ENCODE measurements around the gene PIAS1.
A peak's percentile ranks its signal among the peaks of the same experiment; 100 is the strongest.
"Not testable (repeated sequence)": the region's sequence is repeated elsewhere in the genome, so short reads cannot be mapped to it uniquely, and the experiment has no call there.

PIAS1 gene

DNA sequence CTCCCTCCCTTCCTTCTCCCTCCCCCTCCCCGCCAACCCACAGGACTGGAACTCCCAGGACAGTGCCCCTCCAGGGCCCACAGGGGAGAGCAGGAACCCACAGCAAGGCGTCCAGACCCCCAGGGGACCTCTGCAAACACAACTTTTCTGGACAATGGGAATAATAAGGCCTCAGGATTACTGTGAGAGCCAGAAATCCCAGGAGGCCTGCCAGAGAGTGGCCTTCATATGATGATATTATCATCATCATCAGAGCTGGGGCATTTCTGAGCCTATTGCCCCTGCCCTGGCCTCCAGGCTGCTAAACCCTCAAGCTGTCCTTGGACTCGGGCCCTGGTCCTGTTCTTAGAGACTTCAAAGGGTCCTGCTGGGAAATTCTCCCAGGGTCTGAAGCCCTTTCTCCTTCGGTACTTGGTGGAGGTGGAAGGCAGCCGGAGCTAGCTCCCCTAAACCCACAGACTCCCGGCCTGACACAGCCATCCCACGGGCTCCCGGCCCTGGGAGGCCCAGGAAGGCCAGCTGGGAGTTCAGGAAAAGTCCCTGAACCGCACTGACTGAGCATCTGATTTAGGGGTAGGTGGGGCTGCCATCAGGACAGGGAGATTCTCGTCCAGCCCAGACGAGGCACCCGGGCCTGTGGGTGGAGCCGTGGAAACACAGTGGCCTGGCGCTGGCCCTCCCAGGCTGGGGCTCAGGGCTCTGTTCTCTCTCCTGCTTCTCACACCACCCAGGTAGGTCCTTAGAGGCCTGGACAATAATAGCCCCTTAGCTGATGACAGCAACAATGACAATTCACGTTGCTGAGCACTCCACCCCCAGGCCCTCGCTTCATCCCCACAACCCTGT, 146.1 kb downstream of the PIAS1 start:
- H3K36me3 ChIP-seq (ENCODE audit: insufficient read depth, low read length) = no peaks in the 10 kb centered on the region
- no peak overlapping the region for H3K9ac ChIP-seq (ENCODE audit: low read length)
- H3K27me3 ChIP-seq (ENCODE audit: control insufficient read depth in 1 of 2, insufficient read depth in 2 of 2, low read length in 2 of 2) = no peaks in the 10 kb centered on the region
- H3K4me3 ChIP-seq (ENCODE audit: low read depth in 1 of 2, low read length in 2 of 2) = no peak overlapping the region
- H3K4me1 ChIP-seq (ENCODE audit: insufficient read depth, low read length) = peaks cover 29% of the 10 kb centered on the region
- H3K9me3 ChIP-seq (ENCODE audit: low read length) = no peaks in the 10 kb centered on the region
- no peak overlapping the region for H3K27ac ChIP-seq (ENCODE audit: low read depth, low read length)

DNA sequence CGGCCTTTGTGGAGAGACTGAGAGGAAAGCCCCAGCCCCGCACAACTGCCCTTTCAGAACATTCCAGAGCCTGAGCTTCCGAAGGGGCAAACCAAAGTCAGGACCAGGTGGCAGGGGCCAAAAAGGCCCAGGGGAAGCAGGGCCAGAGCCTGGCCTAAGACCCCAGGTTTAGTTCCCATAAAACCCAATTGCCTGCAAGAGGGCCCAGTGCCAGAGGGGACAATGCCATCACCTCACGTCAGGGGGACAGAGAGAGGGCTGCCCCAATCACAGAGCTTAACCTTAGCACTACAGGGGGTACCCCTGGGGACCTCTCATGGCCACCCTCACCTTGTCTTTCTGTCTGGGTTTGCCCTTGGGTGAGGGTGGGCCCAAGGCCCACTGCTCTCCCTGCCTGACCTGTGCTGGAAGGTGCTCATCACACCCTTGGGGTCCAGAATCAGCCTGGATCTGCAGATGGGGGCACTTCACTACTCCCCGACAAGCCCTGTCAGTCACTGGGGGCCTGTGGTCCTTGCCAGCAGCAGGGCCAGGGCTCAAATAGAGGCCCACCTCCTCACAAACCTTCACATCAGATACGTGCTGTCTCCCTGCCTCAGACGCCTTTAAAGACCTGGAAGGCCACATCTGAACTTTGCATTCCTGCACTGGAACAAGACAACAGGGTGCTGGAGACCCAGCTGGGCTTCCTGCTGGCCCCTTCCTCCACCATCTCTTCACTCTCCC, 147.2 kb downstream of the PIAS1 start:
- H3K36me3 ChIP-seq (ENCODE audit: insufficient read depth, low read length) = no peaks in the 10 kb centered on the region
- no peak overlapping the region for H3K4me3 ChIP-seq (ENCODE audit: low read depth in 1 of 2, low read length in 2 of 2)
- no peak overlapping the region for H3K9ac ChIP-seq (ENCODE audit: low read length)
- no peaks in the 10 kb centered on the region for H3K27me3 ChIP-seq (ENCODE audit: control insufficient read depth in 1 of 2, insufficient read depth in 2 of 2, low read length in 2 of 2)
- H3K27ac ChIP-seq (ENCODE audit: low read depth, low read length) = no peak overlapping the region
- peaks cover 36% of the 10 kb centered on the region for H3K4me1 ChIP-seq (ENCODE audit: insufficient read depth, low read length)
- H3K9me3 ChIP-seq (ENCODE audit: low read length) = no peaks in the 10 kb centered on the region

DNA sequence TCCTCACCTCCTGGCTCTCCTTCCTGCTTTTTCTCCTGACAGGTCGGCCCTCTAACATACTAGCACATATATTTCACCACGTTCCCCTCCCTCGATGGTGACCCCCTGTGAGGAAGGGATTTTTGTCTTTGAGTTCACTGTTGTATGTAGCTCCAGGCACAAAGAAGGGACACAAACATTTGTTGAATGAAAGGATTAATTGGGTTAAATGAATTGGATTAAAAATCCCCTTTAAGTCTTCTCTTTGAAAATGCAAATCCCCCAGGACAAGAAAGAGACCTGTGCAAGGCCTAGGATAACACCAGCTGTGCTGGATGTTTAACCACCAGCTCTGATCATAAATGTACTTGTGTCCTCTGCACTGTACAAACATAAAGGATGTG, 147.8 kb downstream of the PIAS1 start:
- Histone ChIP-seq H3K27ac (ENCODE audit: low read depth, low read length) (no peak overlapping the region), H3K27me3 (ENCODE audit: control insufficient read depth in 1 of 2, insufficient read depth in 2 of 2, low read length in 2 of 2) (no peaks in the 10 kb centered on the region), H3K36me3 (ENCODE audit: insufficient read depth, low read length) (no peaks in the 10 kb centered on the region), H3K9ac (ENCODE audit: low read length) (no peak overlapping the region), H3K4me1 (ENCODE audit: insufficient read depth, low read length) (peaks cover 35% of the 10 kb centered on the region), H3K4me3 (ENCODE audit: low read depth in 1 of 2, low read length in 2 of 2) (no peak overlapping the region), H3K9me3 (ENCODE audit: low read length) (no peaks in the 10 kb centered on the region)

DNA sequence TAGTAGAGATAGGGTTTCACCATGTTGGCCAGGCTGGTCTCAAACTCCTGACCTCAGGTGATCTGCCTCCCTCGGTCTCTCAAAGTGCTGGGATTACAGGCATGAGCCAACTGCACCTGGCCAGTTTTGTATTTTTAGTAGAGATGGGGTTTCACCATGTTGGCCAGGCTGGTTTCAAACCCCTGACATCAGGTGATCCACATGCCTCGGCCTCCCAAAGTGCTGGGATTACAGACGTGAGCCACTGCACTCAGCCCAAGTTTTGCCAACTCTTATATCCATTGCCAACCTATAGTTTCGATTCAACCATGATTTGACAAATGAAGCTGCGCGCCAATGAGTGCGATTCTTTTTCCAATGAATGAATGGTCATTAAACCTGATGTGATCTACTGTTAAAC, 148.9 kb downstream of the PIAS1 start:
- H3K4me1 ChIP-seq (ENCODE audit: insufficient read depth, low read length) = peaks cover 30% of the 10 kb centered on the region
- not testable (repeated sequence) for H3K9ac ChIP-seq (ENCODE audit: low read length); H3K27me3 ChIP-seq (ENCODE audit: control insufficient read depth in 1 of 2, insufficient read depth in 2 of 2, low read length in 2 of 2); H3K9me3 ChIP-seq (ENCODE audit: low read length); H3K36me3 ChIP-seq (ENCODE audit: insufficient read depth, low read length); H3K27ac ChIP-seq (ENCODE audit: low read depth, low read length); H3K4me3 ChIP-seq (ENCODE audit: low read depth in 1 of 2, low read length in 2 of 2)

DNA sequence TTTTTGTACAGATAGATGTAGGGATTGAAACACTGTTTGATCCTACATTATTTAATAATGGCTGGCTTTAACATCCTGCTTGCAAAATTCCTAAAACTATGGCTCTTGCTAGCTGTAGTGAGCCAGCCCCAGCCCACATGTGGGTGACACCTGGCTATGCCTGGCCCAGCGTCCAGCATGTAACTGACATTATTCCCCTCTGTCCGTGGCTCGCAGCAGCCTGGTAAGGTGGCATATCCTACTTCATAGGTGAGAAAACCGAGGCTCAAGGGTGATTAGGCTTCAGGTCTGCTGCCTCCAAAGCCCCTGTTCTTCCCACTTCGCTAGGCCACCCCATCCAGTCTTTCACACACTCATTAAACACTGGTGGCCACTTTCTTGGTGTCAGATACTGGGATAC, 149.4 kb downstream of the PIAS1 start:
- H3K4me1 ChIP-seq (ENCODE audit: insufficient read depth, low read length) = peaks cover 30% of the 10 kb centered on the region
- H3K9me3 ChIP-seq (ENCODE audit: low read length) = no peaks in the 10 kb centered on the region
- no peaks in the 10 kb centered on the region for H3K27me3 ChIP-seq (ENCODE audit: control insufficient read depth in 1 of 2, insufficient read depth in 2 of 2, low read length in 2 of 2)
- H3K27ac ChIP-seq (ENCODE audit: low read depth, low read length) = no peak overlapping the region
- H3K9ac ChIP-seq (ENCODE audit: low read length) = no peak overlapping the region
- H3K4me3 ChIP-seq (ENCODE audit: low read depth in 1 of 2, low read length in 2 of 2) = no peak overlapping the region
- no peaks in the 10 kb centered on the region for H3K36me3 ChIP-seq (ENCODE audit: insufficient read depth, low read length)

DNA sequence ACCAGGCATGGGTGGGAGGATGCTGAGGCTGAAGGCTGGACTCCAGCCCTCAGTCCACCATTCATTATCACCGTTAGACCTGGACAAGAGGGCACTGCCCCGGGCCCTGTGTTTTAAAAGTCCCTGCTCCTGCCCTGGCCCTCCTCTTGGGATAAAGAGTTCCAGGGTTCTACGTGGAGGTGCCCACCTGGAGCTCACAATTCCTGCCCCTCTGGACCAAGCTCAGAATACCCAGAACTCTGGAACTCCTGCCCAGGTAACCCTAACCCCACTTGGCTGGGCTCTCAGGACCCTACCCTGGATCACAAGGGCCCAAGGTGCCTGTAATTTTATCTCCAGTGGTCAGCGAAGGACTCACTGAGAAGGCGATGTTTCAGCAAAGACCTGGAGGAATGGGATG, 149.8 kb downstream of the PIAS1 start:
- Histone ChIP-seq H3K36me3 (ENCODE audit: insufficient read depth, low read length) (no peaks in the 10 kb centered on the region), H3K9ac (ENCODE audit: low read length) (no peak overlapping the region), H3K27ac (ENCODE audit: low read depth, low read length) (no peak overlapping the region), H3K4me3 (ENCODE audit: low read depth in 1 of 2, low read length in 2 of 2) (no peak overlapping the region), H3K9me3 (ENCODE audit: low read length) (no peaks in the 10 kb centered on the region), H3K4me1 (ENCODE audit: insufficient read depth, low read length) (peaks cover 30% of the 10 kb centered on the region), H3K27me3 (ENCODE audit: control insufficient read depth in 1 of 2, insufficient read depth in 2 of 2, low read length in 2 of 2) (no peaks in the 10 kb centered on the region)

DNA sequence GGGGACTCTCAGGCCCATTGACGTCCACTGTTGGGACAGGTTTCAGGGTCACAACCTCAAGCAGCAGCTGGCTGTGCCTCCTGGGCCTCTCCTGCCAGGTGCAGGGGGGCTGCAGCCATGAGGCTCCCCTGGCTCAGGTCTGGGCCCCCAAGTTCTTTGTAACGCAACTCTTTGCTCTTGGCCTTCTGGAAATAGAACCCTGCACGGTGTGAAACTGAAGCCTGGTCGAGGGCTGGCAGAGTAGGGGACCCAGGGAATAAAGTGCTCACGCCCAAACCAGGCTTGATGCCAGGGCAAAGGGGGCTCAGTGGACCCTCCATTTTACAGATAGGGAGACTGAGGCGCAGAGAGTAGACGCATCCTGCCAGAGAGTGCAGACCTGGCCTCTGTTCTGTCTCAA, 150.2 kb downstream of the PIAS1 start:
- Histone ChIP-seq H3K9me3 (ENCODE audit: low read length) (no peaks in the 10 kb centered on the region), H3K4me1 (ENCODE audit: insufficient read depth, low read length) (peaks cover 30% of the 10 kb centered on the region), H3K36me3 (ENCODE audit: insufficient read depth, low read length) (no peaks in the 10 kb centered on the region), H3K4me3 (ENCODE audit: low read depth in 1 of 2, low read length in 2 of 2) (peak overlapping the region in 1 of 2 donors; percentile 29), H3K9ac (ENCODE audit: low read length) (no peak overlapping the region), H3K27me3 (ENCODE audit: control insufficient read depth in 1 of 2, insufficient read depth in 2 of 2, low read length in 2 of 2) (no peaks in the 10 kb centered on the region), H3K27ac (ENCODE audit: low read depth, low read length) (no peak overlapping the region)

DNA sequence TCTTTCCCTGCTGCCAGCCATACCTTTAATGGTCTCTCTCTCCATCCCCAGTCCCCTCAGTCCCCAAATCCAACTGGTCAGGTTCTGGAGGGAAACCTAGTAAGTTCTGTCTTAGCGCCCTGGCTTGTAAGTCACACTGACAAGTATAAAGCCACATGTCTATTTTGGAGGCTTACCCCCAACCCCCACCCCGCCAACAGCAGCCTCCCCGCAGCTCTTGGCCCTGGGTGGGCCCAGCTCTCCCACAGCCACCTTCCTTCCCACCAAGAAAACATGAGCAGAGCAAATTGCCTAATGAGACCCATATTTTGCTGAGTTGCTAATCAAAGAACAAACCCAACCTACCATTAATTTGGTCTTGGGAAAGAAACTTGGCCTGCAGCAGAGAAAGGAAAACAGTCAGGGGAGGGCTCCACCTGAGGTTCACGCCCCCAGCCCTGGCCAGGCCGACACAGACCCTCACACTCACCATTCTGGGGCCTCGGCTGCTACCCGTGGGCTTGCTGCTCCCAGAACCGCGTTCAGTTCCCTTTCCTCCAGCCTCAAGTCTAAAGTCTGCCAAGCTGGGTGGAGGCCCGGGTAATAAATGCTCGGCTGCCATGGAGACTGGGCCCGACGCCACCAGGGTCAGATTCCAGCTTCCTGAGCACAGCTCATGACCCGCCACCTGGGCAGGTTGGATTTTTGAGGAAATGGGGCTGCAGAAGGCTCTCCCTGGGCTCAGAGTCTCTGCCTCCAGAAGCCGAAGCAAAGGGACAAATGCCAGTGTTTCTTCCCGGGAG, 150.9 kb downstream of the PIAS1 start, which contains the start of gene CALML4:
CALML4 (minus strand) TSS at position 557 of the 782 bp plus-strand sequence; CDS start at position 472, 85 bp downstream.
- Histone ChIP-seq H3K27me3 (ENCODE audit: control insufficient read depth in 1 of 2, insufficient read depth in 2 of 2, low read length in 2 of 2) (no peaks in the 10 kb centered on the region), H3K9me3 (ENCODE audit: low read length) (no peaks in the 10 kb centered on the region), H3K9ac (ENCODE audit: low read length) (no peak within 1 kb of the TSS), H3K27ac (ENCODE audit: low read depth, low read length) (peak within 1 kb of the TSS; percentile 26), H3K4me3 (ENCODE audit: low read depth in 1 of 2, low read length in 2 of 2) (peak within 1 kb of the TSS; percentile 16 to 29), H3K36me3 (ENCODE audit: insufficient read depth, low read length) (no peaks in the 10 kb centered on the region), H3K4me1 (ENCODE audit: insufficient read depth, low read length) (peaks cover 28% of the 10 kb centered on the region)

DNA sequence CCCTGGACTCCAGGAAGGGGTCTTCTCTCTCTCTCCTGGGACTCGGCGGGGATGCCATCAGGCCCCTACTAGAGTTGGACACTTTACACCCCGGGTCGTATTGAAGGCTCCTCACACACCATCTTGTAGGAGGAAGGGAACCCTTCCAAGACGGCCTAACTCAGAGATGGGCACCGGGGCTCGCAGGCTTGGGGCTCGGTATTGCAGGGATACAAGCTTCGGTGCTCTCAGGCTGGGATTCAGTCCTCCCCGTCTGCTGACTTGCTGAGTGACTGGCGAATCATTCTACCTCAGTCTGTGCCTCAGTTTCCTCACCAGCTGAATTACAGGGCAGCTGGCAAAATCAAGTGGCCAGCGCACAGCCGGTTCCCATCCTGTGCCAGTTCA, 151.4 kb downstream of the PIAS1 start:
- Histone ChIP-seq H3K27me3 (ENCODE audit: control insufficient read depth in 1 of 2, insufficient read depth in 2 of 2, low read length in 2 of 2) (no peaks in the 10 kb centered on the region), H3K4me3 (ENCODE audit: low read depth in 1 of 2, low read length in 2 of 2) (peak overlapping the region in 1 of 2 donors; percentile 29), H3K4me1 (ENCODE audit: insufficient read depth, low read length) (peaks cover 27% of the 10 kb centered on the region), H3K36me3 (ENCODE audit: insufficient read depth, low read length) (no peaks in the 10 kb centered on the region), H3K9ac (ENCODE audit: low read length) (no peak overlapping the region), H3K9me3 (ENCODE audit: low read length) (no peaks in the 10 kb centered on the region), H3K27ac (ENCODE audit: low read depth, low read length) (no peak overlapping the region)

DNA sequence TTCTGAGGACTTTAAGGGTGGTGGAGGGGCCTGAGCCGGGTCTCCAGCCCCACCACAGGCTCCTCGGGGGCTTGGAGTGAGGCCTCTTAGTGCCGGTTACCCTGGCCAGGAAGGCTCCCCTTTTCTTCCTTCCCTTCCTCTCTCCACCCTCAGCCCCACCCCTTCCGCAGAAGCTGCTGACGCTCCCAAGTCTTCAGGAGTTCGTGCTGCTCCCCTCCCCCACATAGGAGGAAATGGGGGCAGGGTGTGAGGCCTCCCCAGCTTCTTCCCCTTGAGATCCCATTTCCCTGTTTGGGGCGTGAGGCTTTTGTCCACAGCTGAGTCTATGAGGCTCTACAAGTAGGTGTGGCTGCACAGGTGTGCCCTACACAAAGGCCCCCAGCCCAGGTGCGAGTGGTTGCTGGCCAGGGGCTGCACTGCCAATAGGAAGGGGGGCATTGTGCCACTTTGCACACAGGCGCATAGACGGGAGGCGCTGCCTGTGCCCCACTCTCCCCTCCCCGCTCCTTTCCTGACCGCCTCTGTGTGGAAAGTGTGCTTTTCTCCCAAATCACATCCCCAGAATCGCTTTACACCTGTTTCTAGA, 151.9 kb downstream of the PIAS1 start:
- H3K9ac ChIP-seq (ENCODE audit: low read length) = no peak overlapping the region
- no peak overlapping the region for H3K4me3 ChIP-seq (ENCODE audit: low read depth in 1 of 2, low read length in 2 of 2)

DNA sequence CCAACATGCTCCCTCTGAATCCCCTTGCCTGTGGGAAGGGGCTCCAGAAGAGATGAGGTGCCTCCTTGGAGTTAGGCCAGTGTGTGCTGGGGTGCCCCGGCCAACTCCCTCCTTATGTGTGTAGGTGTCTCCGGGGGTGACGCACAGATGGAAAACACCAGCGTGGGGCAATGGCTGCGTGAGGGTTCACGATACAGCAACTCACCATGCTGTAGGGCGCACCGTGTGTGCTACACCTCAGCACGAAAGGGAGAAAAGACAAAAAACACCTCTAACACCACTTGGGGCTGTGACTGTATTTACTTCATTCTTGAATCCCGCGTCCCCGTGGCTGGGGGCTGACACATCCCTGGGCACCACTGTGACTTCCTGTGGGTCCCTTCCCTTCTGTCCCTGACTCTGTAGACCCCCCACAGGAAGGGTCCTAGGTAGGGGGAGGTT, 152.6 kb downstream of the PIAS1 start:
- H3K36me3 ChIP-seq (ENCODE audit: insufficient read depth, low read length) = no peaks in the 10 kb centered on the region
- peaks cover 29% of the 10 kb centered on the region for H3K4me1 ChIP-seq (ENCODE audit: insufficient read depth, low read length)
- no peak overlapping the region for H3K4me3 ChIP-seq (ENCODE audit: low read depth in 1 of 2, low read length in 2 of 2)
- H3K27me3 ChIP-seq (ENCODE audit: control insufficient read depth in 1 of 2, insufficient read depth in 2 of 2, low read length in 2 of 2) = no peaks in the 10 kb centered on the region
- no peaks in the 10 kb centered on the region for H3K9me3 ChIP-seq (ENCODE audit: low read length)
- H3K27ac ChIP-seq (ENCODE audit: low read depth, low read length) = no peak overlapping the region
- no peak overlapping the region for H3K9ac ChIP-seq (ENCODE audit: low read length)

More for the DNA sequence above, 151.9 kb downstream of the PIAS1 start:
- no peaks in the 10 kb centered on the region for H3K36me3 ChIP-seq (ENCODE audit: insufficient read depth, low read length)
- H3K27ac ChIP-seq (ENCODE audit: low read depth, low read length) = no peak overlapping the region
- H3K9me3 ChIP-seq (ENCODE audit: low read length) = no peaks in the 10 kb centered on the region
- H3K27me3 ChIP-seq (ENCODE audit: control insufficient read depth in 1 of 2, insufficient read depth in 2 of 2, low read length in 2 of 2) = no peaks in the 10 kb centered on the region
- peaks cover 27% of the 10 kb centered on the region for H3K4me1 ChIP-seq (ENCODE audit: insufficient read depth, low read length)

All from muscle layer of colon (tissue), 2 donors.